Stimulated activated CD4-positive, alpha-beta T cell treated with anti-CD3 and anti-CD28 coated beads, Interleukin-12 subunit alpha, Interleukin-12 subunit beta, amount 100 ng/mL, for 4 hours (primary cell): ENCODE data around the gene DOK5.
A peak's percentile ranks its signal among the peaks of the same experiment; 100 is the strongest.

Experiments used
- DNase-seq: peaks from one replicate; pipeline ENCODE4 v3.0.0-alpha.2; 2020

Gene DOK5

DNA sequence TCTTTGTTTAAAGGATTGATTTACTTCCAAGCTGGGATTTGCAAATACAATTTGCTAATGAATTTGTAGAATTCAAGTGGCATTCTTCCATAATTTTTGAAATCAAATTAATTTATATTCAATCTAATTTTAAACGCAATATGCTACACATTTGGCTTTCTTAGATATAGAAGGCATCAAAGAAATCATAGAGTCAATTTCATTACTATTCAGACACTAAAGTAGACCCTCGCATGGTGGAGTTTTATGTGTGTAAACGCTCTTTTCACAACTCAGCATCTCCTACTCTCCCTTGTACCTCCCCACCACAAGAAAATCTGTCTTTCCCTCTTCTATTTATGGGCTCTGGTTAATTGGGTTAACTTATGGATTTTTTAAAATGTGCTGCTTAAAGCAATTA, 144.3 kb downstream of the DOK5 start:
- DNase-seq = no peak

DNA sequence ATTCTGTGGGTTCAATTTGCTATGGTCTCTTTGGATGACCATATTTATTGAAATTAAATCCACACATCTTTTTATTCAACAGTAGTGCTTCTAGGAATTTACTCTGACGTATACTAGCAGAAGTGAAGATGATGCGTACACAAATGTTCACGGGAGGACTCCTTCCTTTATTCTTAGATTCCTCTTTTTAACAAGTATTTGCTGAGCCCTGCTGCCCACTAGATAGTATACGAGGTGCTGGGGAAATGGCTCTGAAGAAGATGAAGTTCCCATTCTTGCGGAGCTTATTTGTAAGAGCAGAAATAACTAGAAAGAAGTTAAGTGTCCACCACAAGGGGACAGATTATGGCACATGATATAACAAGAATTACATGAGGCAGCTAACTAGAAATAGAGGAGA, 145.2 kb downstream of the DOK5 start:
- DNase-seq = no peak

DNA sequence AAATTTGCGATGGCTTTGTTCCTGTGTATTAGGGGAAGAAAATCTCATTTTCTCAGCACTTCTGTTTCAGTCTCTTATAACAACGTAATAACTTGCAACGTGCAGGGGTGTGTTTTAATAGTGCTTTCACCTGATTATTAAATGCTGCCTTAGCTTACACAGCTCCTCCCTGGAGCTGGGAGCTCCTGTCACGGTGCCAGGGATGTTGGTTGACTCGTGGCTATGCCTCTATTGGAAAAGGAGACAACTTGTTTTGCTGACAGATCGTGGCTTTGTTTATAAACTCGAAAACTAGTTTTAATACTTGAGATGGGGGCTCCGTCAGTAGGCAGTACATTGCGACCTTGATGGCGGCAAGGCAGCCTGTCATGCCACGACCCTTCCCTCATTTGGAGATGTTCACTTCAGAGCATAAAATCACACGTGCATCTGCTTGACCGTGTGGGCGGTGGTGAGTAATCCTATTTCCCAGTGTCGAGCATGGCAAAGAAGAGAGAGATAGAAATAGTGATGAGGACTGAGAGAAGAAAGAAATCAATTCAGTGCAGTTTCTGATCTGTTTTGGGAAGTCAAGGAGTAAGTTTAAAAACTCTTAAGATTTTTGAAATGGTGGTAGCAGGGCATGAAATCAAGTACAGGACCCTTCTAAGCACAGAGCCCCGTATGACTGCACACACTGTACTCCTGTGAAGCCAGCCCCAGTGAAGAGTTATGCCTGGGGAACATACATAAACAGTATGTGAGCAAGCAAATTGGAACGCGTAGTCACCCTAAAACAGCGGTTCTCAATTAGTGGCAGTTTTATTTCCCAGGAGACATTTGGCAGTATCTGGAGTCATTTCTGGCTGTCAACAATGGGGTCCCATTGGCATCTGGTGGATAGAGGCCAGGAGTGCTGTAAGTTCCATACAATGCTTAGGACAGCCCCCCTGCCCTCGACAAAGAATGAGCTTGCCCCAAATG, 147.2 kb downstream of the DOK5 start:
- no peak for DNase-seq

DNA sequence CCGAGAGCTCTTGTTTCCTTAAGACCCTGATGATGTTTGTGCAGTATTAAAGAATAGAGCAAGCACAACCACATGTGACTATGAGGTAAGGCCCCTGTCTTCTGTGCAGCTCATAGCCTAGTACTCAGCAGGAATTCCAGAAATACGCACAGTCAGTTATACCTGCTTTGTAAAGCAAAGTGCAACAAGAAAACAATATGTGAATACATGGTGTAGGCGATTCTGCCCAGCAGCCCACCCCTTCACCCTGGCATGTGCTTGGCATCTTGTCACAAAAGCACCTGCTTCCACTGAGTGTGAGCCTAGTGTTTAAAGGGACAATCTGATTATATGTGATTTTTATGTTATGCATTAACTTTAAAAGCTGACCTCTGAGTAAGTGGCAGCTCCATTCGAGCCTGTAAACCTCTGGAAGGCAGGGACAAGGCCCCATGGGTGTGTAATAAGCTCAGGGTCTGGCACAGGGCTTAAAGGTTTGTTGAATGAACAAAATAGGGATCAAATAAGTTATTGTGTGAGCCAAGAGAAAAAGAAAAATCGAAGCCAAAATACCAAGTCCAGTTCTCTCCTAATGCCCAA, 148.7 kb downstream of the DOK5 start:
- DNase-seq = no peak

DNA sequence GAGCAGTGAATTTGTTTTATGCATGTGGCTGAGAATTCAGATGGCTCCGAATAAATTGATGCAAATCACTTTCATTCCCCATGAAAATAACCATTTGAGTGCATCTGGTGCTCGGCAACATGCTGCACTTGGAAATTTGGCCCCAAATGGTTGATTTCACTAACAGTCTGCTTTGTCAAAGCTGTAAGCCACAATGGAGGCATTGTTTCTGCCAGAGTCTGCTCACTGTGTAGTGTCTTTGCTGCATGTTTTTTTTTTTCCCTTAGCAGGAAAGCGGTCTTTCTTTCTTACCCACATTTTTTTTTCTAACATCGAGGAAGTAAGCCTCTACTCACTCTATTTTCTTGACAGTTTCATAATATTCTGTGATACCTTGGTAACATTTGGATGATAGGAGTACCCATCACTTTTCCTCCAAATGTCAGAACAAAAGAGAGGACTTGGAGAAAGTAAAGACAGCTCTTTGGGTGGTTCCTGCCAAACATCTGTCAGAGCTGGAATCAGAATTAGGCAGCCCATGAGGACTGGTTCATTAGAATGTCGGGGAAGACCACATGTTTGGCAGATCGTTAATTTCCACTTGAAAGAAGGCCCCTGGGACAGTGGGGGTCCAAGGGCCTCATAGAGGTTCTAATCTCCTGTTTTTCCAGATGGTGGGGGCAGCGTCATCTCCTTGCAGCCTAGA, 149.5 kb downstream of the DOK5 start:
- no peak for DNase-seq

DNA sequence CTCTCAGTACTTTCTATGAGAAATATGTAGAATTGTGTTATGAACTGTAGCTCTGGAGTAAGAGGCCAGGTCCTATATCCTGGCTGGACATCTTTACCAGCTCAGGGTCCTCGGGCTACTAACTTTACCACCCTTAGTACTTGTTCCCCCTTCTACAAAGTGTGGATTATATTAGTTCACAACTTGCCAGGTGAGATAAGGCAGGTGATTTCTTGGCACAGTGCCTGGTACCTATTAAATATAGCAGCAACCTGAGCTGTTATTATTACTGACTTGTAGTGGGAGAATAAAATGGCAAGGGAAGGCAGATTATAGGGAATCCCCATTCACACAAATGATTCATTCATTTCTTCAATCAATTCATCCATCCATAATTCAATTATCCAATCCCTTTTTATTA, 150.1 kb downstream of the DOK5 start:
- no peak for DNase-seq

DNA sequence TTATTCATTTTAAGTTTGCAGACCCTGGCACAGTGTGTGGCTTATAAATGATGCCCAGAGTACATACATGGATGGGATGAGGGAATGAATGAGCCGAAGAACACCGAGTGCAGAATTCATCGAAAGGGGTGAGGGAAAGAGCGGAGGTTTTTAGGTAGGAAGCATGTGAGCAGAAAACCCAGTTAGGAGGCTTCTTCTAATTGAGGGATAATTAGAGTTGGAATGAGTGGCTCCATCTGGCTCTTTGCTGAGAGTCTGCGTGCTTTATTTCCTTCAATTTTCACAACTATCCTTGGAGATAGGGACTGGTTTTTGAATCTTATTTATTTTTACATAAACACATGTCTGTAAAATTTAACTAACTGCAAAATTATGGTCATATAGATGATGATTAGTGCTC, 150.7 kb downstream of the DOK5 start:
- DNase-seq = no peak

DNA sequence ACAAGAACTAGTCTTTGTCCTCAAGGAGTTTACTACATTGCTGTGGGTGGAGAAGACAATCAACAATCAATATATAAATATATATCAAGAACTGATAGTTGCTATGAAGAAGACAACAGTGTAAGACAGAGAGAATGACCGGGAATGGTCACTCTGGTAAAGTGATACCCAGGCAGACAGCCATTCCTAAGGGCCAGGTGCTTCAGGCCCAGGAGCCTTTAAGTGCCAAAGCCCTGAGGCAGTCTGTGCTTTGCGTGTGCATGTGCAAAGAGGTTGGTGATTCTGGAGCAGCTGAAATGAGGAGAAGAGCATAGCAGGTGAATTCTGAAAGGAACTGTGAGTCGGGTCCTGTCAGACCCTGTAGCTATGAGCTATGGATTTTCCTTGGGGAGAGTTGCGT, 154.2 kb downstream of the DOK5 start:
- no peak for DNase-seq

DNA sequence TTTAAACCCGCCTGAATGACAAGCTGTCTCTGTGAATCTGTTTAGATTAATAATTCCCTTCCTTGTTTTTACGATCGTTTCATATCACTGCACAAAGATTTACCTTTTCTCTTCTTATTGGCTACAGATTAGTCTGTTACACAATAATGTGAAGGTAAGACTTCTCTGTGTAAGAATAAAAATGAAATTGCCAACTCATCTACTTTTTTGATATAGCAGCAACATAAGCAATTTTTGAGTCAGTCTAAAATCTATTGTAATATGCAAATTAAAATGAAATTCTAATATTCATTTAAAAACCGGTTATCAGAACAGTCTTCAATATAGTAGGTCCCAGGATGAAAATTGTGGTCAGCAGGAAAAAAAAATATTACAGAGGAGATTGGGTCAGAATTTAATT, 155.2 kb downstream of the DOK5 start:
- no peak for DNase-seq

DNA sequence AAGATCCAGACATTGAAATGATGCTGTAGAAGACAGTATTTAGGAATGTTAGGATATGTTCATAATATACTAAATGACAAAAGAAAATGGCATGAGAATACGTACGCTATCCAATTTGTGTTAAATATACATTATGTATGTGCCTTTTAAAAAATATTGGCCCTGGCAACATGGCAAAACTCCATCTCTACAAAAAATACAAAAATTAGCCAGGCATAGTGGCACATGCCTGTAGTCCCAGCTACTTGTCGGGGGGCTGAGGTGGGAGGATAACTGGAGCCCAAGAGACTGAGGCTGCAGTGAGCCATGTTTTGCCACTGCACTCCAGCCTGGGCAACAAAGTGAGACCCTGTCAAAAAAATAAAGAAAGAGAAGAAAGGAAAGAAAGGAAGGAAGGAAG, 155.7 kb downstream of the DOK5 start:
- DNase-seq = no peak

DNA sequence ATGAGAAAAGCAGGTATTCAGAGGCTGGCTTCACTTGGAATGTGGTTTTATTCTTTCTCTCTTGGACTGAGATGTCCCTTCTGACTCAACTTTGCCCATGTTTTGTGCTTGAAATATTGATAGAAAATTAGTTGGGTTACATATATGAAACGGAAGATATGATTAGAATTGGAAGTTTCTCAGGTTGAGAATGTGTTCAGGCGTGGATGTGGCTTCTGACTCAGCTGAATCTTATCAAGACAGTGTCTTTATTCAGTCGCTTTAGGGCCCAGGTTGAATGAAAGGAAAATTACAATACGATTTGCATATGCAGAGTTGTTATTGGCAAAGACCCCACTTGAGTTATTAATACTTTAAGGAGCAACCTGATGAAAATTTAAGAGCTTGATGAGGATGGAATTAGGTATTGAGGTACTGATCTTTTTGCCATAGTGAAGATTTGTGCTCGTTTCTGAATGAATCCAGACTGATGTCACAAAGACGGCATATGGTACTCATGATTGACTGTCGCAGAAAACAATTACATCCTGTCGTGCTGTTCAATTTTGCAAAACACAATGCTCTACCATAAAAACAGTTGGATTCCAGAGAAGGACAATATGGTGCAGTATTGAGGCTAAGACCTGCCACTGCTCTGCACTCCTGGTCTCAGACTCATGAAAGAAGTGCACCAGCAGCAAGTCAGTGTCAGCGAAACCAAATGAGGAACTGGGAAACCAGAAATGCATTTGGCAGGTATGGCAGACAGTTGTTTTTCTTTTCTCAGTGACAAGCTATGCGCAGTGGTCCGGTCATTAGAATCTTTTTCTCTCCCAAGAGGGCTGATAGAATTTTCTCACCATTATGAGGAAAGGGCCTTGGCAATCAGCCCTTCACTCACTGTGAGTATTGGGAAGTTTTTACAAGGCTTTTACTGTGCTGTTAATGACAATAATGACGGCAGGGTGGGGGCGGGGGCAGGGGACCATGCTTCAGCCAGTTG, 158.3 kb downstream of the DOK5 start:
- DNase-seq = no peak

DNA sequence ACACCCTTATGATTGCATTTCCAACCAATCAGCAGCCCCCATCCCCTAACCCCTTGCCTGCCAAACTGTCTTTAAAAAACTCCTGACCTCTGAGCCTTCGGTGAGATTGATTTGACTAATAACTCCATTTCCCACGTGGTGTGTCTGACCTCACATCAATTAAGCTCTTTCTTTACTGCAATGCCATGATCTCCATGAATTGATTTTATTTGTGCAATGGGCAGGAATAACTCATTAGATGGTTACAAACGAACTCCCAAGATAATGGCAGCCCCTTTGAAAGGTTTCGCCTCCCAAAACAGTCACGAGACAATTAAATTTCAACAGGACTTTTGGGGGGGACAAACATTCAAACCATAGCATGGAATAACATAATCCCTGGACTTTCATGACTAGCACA, 161.2 kb downstream of the DOK5 start:
- no peak for DNase-seq

DNA sequence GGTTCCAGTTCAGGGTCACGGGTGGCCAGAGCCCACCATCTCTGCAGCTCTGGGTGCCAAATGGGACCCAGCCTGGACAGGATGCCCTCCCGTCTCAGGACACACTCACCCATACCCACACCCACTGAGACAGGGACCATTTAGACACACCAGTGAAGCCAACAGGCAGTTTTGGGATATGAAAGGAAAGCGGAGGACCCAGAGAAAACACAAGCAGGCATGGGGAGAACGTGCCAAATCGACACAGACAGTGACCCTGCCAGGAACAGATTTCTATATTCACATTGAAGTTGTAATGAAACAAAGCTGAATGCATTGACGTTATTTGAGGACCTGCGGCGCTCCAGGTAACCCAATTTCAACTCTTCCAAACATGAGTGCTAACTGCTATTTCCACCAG, 164.5 kb downstream of the DOK5 start:
- no peak for DNase-seq

DNA sequence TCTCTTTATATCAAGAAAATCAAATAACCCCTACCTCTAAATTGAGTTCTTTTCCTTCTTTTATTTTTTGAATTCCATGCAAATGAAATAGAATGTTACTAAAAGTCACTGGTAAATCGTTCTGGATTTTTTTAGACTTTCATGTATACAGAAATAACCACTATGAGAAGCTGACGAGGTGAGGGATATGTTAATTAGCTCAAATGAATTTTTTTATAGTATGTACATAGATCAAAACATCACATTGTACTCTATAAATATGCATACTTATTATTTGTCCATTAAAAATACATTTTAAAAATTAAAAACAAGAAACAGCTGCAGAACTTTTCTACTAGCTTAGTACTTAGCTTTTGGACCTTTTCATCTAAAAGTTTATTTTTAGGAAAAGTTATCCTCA, 165.4 kb downstream of the DOK5 start:
- DNase-seq = no peak

DNA sequence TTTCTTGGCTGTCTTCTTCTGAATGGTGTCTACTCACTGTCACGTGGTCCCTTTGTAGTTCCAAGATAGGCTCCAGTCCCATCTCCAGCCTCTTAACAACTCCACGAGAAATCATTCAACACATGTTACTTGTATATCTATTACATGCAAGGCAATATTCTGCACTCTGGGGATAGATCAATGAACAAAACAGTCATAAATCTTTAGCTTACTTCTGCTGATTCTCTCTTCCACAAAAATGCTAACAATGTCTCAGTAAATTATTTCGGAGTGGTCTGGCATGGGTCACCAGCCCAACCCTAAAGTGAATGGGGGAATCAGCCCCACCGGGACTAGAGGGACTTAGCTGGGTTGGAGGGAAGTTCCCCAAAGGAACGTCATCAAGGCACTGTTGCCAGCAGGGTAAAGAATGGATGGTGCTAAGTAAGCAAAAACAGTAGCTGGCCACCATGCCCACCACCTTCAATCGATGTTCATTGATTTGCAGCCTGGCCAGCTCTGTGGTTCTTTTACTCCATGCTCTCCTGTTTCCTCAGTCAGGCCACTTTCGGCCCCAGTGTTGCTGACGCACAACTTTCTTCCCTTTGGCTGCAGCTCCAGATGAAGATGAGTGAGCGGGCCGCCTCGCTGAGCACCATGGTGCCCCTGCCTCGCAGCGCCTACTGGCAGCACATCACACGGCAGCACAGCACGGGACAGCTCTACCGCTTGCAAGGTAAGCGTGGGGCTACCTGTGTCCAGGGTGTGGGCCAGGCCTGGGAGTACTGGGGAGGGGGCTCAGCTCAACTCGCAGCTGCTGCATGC, 167.7 kb downstream of the DOK5 start:
- DNase-seq = no peak

DNA sequence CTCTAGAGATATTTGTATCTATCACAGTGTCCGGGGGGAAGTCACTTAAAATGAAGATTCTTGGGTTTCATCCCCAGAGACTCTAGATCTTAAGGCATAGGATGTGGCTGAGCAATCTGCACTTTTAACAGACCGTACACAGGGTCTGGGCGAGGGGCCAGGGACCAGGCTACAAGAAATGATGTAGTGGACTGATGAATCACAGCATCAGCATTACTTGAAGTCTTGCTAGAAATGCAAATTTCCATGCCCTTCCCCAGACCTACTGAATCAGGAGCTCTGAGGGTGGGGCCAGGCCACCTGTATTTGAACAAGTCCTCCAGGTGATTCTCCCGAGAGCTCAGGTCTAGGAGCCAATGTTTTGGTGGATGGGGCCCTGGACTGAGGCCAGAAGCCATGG, 168.4 kb downstream of the DOK5 start:
- DNase-seq = no peak

DNA sequence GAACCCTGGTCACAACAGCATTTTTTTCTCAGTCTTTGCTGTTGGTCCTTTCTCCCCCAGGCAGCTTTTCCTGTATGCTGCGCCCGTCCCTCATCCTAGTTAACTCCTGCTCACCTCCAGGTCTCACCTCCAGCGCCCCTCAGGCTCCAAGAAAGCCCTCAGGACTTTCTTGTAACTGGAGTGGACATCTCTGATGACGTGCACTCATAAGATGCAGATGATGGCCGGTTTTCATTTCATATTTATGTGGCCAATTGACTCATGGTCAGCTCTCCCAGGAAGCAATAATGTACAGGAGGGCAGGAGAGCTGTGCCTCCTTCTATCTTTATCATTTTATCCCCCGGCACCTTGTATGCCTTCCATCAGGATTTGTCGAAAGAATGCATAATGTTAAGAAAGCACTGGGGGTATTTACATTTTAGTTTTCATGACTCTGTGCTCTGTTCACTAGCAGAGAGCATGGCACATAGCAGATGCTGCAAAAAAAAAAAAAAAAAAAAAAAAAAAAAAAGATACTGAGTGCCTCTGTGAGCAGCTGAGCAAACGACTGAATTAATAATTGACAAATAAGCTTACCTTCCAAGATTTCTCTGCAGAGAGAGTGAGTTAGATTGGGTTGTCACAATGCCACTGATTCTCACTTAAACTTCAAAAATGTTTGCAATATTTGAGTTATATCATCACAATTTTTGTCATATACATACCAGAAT, 170.2 kb downstream of the DOK5 start:
- no peak for DNase-seq

DNA sequence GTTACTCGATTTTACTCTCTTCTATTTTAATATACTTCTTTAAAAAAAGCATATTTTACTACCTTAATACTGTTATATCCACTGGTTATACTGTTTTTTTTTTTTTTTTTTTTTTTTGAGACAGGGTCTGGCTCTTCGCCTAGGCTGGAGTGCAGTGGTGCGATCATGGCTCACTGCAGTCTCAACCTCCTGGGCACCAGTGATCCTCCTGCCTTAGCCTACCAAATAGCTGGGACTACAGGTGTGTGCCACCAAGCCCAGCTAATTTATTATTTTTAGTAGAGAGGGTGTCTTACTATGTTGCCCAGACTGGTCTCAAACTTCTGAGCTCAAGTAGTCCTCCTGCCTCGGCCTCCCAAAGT, 170.7 kb downstream of the DOK5 start:
- no peak for DNase-seq

DNA sequence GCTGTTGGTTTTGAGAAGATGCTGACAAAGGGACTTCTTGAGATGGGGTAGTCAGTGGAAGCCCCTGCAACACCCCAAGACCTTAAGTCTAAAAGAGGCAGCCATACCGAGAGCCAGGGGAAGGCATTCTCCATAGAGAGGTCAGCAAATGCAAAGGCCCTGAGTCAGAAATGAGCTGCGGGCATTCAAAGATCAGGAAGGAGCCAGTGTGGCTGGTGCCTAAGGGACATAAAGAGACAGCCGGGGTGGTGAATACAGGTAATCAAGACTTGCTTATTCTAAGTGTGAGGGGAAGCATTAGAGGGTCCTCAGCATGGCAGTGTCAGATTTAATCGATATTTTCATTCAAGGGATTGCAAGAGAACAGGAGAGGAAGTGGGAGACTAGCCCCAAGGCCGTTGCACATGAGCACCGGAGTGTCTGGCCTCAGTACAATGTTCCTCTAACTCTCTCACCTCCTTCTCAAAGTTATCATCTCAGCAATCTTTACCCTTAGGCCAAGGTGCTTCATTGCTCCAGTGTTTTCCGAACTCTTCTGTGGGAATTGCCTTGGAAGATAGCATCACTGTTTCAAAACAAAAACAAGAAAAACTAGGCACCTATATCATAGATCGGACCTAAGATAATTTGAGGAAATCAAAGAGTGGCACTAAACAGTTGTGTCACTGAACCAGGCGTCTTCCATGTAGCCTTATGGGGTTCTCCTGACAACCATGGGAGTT, 173.2 kb downstream of the DOK5 start:
- no peak for DNase-seq

DNA sequence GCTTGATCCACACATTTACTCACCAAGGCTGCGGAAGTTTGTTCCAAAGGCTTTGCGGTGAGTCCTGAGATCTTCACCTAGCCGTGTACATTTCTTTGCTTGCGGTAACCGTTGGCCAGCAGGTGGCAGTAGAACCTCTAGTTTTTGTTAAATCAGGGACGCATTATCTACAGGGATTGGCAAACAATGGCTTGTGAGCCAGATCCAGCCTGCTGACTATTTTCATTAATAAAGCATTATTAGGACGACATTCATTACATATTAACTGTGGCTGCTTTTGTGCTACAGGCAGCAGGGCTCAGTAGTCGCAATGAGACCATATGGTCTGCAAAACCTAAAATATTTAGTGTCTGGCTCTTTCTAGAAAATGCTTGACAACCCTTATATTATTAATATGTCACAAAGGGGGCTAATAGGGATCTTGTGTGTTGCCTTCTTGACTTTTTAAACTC, 174.1 kb downstream of the DOK5 start:
- peak; percentile 70 for DNase-seq
